ENCODE measurements around the gene TCF12. TPM values are rescaled to one million over a fixed set of nuclear protein-coding genes. Genes with fewer than 3 reads are reported as not detected.

The TCF12 gene
- total and polyA plus RNA-seq, 2 of the 8 experiments (the other 6 are each of a cell fraction or from before 2014, with no cell fraction given), result 85.8 to 101 TPM

DNA sequence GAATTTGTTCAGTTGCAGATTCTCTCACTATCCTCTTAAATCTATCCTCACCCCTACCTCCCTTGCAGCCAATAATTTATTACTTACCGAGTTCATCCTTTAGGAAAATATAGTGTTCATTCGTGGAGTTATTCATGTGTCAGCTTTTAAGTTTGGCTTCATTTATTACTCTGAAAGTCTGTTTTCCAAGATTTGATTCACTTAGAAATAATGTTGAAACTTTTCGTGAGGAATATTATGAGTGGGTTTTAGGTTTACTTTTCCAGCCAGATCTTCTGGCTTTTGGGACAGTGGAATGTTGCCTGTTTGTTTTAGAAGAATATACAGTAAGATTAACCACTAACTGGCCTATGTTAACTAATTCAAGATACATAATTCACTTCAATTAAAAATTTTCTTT lies 296.9 kb downstream of the TCF12 start:
- TF ChIP-seq SAP30 (IDR thresholded peaks at IDR 0.05; ENCODE audit: insufficient read depth, insufficient replicate concordance, low read length), result no peak
- TF ChIP-seq PHF8 (conservative IDR thresholded peaks at IDR 0.05; ENCODE audit: low read depth, low read length), result no peak
- TF ChIP-seq BCL11A (IDR thresholded peaks at IDR 0.05; ENCODE audit: low read depth in 2 of 2, low read length in 2 of 2), result no peak
- ChIA-PET CTCF (ENCODE audit: partially characterized antibody) (interaction anchor here (0.7 to 1.3 kb wide), 2 partner anchors 41 to 77 kb away, joined by 3 read pairs; no protein-coding TSS in a partner anchor), POLR2A (ENCODE audit: partially characterized antibody) (no interaction called here)
- H2BK5ac ChIP-seq (ENCODE audit: low read depth, low read length), result no peak overlapping the region
- H3K18ac ChIP-seq (ENCODE audit: extremely low read depth, low read length), result no peak overlapping the region
- no peaks in the 10 kb centered on the region for H3K79me1 ChIP-seq (ENCODE audit: low read depth, low read length)
- H3K23ac ChIP-seq (ENCODE audit: insufficient read length), result no peak overlapping the region
- no peak overlapping the region for H2BK12ac ChIP-seq (ENCODE audit: low read depth, low read length)
- H3K9ac ChIP-seq (replicated peaks in 1 of 4; ENCODE audit: extremely low read depth in 1 of 4, low read depth in 3 of 4, low read length in 3 of 4), result no peak overlapping the region
- H4K5ac ChIP-seq (ENCODE audit: insufficient read length, low read depth, low read length), result no peak overlapping the region
- H3K56ac ChIP-seq (replicated peaks; ENCODE audit: insufficient read length, low read depth, low read length), result no peak overlapping the region
- no peaks in the 10 kb centered on the region for H3K9me3 ChIP-seq (ENCODE audit: insufficient read depth in 2 of 2, low read depth in 1 of 2, low read length in 1 of 2)
- H2BK120ac ChIP-seq (replicated peaks; ENCODE audit: low read depth, low read length), result no peak overlapping the region
- H4K91ac ChIP-seq (replicated peaks; ENCODE audit: insufficient read length, low read length), result no peak overlapping the region
- H3K4ac ChIP-seq (replicated peaks; ENCODE audit: insufficient read length, low read depth, low read length), result no peak overlapping the region
- DNase-seq (ENCODE audit: low read depth in 1 of 2, low spot score in 2 of 2) (no peak), FAIRE-seq (no peak)
- H3K14ac ChIP-seq (ENCODE audit: insufficient read length), result no peak overlapping the region
- no peak overlapping the region for H3K4me2 ChIP-seq (ENCODE audit: insufficient read depth in 1 of 2, low read depth in 2 of 2, low read length in 2 of 2)
- no peaks in the 10 kb centered on the region for H3K27me3 ChIP-seq (replicated peaks in 1 of 4; ENCODE audit: control insufficient read depth in 3 of 4, extremely low read depth in 1 of 4, insufficient read depth in 3 of 4, low read length in 3 of 4)
- no peaks in the 10 kb centered on the region for H3K36me3 ChIP-seq (ENCODE audit: control insufficient read depth in 2 of 4, insufficient read depth in 4 of 4, low read length in 3 of 4)
- no peak overlapping the region for H3K27ac ChIP-seq (ENCODE audit: low read depth, low read length)
- no peaks in the 10 kb centered on the region for H4K20me1 ChIP-seq (replicated peaks in 1 of 2; ENCODE audit: control insufficient read depth in 1 of 2, insufficient read depth in 2 of 2, low read length in 2 of 2)
- peaks cover 0 to 7% (median 1%) of the 10 kb centered on the region in 4 experiments; a peak in 2 of 7 replicates for H3K4me1 ChIP-seq (replicated peaks in 1 of 4; ENCODE audit: control insufficient read depth in 3 of 4, insufficient read depth in 4 of 4, low read length in 3 of 4)
- H3K23me2 ChIP-seq (ENCODE audit: low read depth, low read length), result no peaks in the 10 kb centered on the region
- H3K79me2 ChIP-seq (ENCODE audit: control insufficient read depth in 1 of 2, insufficient read depth in 2 of 2, low read length in 2 of 2), result peaks cover 0 to 53% of the 10 kb centered on the region in 2 experiments; a peak in 2 of 4 replicates
- WGBS, 2 experiments (ENCODE audit: extremely low coverage in 1 of 2, insufficient coverage in 1 of 2, insufficient read length in 1 of 2, insufficient replicate concordance in 2 of 2, low coverage in 1 of 2, low lambda C conversion rate in 2 of 2, missing lambda C conversion rate in 1 of 2), result 83% methylated on average over 3 of the region's 3 CpGs; no CpG with 5 or more reads in 1 of the 2 experiments
- H3K4me3 ChIP-seq (ENCODE audit: extremely low read depth in 1 of 4, insufficient read depth in 2 of 4, low read depth in 3 of 4, low read length in 4 of 4), result no peak overlapping the region
- H2BK20ac ChIP-seq (ENCODE audit: low read length), result no peak overlapping the region
- no peak overlapping the region for H2AK5ac ChIP-seq (ENCODE audit: low read depth, low read length)
- H2AFZ ChIP-seq (ENCODE audit: low read length), result no peak overlapping the region
- no peak overlapping the region for H4K8ac ChIP-seq (ENCODE audit: extremely low read depth, insufficient read depth, low read length)
- no peak overlapping the region for H2BK15ac ChIP-seq (ENCODE audit: low read length)
